ENCODE measurements around the gene VEPH1.

The VEPH1 gene

DNA sequence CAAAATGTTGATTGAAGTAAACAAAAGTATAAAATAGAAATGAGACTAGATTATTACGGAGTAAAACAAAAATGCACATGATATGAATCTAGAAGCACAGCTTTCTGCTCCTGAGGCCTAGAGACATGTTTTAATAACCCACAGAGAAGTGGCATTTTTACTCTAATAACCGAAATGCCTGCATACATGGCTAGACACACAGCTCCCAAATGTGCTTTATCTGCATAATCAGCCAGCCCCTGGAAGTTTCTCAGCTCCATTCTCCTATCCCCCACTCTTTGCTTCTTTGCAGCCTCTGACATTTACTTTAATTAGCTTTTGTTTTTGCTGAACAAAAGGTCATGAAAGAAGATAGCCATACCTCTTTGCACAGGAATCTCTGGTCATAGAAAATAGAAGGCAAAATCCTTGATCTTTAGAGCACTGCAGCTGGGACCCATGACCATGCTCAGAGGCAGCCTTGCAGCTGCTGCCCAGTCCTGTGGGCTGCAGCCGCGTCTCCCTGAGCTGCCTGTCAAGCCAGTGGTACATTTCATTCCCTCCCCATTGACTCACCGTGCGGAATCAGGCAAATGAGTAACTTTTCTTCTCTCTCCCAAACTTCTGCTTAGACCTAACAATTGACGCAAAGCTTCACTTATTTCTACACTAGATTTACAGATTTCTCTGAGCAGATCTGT lies at the start of gene VEPH1:
Gene VEPH1 (minus strand): TSS at position 501 of the 680 bp plus-strand sequence. CDS start 8,067 bp downstream, outside the sequence.
- in situ Hi-C loops (cut with MboI; ENCODE audit: low sequenced_read_pairs): no loop called here

DNA sequence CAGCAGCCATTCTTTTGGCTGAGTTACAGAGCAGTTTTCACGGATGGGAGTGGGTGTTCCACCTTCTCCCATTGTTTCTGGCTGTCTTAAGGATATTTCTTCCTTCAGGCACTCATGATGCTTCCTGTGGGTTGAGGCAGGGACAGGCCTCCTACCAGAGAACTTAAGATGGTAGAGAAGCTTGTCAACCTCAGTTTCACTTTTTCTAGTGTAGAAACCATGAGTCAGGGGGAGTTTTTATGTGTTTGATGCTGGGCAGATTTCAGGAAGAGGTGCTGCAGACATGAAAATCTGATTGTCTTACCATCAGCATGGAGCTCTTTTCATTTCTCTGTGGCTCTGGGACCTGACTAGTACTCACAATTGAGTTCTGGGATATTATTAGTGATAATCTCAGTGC lies 48.7 kb upstream of the VEPH1 start:
- in situ Hi-C loops (cut with MboI; ENCODE audit: low sequenced_read_pairs): no loop called here

DNA sequence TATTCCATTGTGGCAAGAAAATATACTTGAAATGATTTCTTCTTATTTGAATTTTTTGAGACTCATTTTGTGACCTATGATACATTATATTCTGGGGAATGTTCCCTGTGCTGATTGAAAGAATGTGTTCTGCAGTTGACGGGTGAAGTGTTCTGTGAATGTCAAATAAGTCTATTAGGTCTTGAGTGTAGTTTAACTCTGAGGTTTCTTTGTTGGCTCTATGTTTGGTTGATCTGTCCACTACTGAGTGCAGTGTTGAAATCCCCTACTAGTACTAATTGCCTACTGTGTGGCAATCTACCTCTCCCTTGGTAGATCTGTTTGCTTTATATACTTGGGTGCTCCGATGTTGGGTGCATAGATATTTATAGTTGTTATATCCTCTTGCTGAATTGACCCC lies 46.3 kb upstream of the VEPH1 start:
- in situ Hi-C loops (cut with MboI; ENCODE audit: low sequenced_read_pairs): no loop called here

DNA sequence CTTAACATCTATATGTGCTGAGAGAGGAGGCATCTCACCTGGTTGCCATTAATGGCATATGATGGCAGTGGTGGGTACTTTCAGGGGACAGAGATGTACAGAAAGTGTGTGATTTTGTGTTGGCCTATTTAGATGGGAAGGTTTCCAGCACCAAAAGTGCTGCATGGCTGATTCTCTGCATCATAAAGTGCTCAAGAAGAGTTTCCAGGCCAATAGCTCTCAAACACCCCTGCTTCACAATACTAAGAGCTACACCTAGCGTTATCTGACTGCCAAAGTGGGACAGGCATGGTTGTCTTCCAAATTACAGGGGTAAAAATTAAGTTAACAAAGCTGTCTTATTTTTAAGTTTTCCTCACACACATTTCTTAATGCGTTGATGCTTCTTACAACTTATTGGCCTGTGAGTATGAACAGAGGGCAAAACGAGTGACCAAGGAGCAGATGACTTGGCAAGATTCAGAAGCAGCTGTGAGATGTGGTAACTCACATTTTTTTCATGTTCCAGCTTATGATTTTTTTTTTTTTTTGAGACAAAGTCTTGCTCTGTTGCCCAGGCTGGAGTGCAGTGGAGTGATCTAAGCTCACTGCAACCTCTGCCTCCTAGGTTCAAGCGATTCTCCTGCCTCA lies 41.4 kb upstream of the VEPH1 start:
- in situ Hi-C loops (cut with MboI; ENCODE audit: low sequenced_read_pairs): no loop called here

DNA sequence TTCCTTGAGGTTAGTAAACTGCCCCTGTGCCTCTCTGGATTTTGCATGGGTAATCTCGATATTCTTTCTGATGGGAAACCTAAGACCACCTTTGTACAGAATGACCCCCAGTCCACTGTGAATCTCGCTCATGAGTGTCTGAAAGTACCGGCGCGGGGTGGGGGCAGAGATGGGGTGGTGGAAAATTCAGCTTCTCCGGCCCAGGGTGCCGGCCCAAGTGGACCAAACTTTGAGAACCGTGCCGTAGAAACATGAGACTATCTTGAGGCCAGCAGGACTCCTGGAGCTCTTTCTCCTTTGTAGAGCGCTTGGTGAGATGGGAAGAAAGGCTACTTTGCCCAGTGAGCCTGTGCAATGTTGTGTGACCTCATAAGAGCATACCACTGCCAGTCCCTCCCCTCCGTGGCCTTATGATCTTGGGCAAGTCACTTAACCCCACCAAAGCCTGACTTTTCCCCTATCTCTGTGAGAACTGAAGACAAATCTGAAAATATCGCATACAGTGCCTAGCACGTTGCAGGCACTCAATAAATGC lies 40.4 kb upstream of the VEPH1 start:
- in situ Hi-C loops (cut with MboI; ENCODE audit: low sequenced_read_pairs): no loop called here

DNA sequence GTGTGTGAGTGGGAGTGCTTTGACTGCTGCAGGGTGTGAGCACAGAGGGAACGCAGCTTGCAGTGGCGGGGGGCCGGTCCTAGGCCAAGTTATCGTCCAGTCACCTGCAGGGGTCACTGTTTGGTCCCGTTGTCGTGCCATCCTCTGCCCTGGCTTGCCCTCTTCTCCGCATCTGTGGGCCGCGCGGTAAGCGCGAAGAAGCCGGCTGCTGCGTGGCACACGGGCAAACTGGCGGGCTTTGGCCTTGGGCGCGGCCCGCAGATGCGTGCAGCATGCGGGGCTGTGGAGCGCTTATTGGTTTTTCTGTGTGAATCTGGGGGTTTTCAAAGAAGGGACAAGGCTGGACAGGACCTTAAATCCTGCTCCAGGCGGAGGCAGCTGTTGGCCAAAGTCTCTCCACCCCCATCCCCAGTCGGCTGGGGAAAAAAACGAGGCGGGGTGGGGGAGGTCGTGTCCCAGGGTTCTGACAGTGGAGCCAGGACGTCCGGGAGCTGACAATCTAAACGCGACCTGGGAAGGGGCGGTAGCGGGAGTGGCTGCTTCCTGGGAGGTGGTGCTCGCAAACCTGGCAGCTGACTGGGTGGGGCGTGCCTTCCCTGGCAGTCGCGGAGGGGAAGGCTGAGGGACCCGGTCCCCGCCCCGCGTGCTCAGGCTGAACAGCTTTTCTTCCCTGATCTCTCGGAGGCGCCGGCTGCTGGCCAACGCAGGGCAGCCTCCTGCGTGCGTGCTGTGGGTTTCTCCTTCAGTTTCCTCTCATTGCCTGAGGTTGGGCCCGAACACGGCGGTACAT lies 39.7 kb upstream of the VEPH1 start:
- in situ Hi-C loops (cut with MboI; ENCODE audit: low sequenced_read_pairs): no loop called here

DNA sequence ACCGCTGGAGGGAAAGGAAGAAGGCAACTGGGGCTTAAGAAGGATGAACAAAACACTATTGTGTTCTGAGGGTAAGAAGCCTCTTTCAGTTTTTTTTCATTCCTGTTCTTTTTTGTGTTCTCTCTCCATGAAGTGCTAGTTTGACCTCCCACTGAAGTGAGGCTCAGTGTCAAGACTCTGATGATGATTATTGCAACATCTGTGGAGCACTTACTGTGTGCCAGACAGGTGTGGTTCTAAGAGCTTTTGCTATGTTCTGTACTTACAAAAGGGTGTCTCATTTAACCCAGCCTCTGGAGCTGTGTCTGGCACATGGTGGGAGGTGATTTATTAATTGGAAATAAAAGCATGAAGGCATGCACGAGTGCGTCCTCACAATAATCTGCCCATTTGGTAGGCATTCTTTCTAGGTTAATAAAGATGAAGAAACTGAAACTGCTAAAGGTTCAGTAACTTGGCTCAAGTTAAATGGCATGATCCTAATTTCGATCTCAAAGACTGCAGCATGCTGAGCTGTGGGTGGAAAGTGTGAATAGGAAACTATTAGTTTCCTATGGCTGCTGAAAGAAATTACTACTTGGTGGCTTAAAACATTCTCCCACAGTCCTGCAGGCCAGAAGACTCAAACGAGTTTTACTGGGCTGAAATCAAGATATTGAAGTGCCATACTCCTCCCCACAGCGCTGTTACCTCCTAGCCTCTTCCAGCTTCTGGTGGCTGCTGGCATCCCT lies 38.5 kb upstream of the VEPH1 start:
- in situ Hi-C loops (cut with MboI; ENCODE audit: low sequenced_read_pairs): no loop called here

DNA sequence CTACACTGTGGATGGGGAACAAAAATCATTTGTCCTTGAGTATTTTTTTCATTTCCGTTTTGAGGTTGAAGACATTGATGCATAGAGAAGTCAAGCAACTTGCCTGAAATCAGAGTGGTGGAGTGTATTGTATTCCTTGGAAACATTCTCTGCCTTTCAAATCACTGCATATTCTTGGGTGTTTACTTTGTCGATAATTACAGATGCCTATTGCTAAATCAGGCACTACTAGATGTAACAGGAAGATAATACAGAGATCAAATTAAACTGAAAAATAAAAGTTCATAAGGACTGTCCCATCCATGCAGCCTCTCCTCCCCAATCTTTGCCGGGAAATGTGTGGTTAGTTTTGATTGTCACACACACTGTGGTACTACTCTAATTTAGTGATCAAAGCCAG lies 37.4 kb upstream of the VEPH1 start:
- in situ Hi-C loops (cut with MboI; ENCODE audit: low sequenced_read_pairs): no loop called here

DNA sequence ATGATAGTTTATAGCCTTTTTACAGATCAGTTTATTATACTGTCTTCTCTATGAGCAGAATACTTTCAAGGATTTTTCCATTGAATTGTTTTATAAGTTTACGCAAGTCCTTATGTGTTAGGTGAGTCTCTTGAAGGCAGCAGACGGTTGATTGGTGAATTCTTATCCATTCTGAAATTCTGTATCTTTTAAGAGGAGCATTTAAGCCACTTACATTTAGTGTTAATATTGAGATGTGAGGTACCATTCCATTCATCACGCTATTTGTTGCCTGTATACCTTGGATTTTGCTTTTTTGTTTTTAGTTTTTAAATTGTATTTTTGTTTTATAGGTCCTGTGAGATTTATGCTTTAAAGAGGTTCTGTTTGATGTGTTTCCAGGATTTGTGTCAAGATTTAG lies 32.5 kb upstream of the VEPH1 start:
- in situ Hi-C loops (cut with MboI; ENCODE audit: low sequenced_read_pairs): no loop called here

DNA sequence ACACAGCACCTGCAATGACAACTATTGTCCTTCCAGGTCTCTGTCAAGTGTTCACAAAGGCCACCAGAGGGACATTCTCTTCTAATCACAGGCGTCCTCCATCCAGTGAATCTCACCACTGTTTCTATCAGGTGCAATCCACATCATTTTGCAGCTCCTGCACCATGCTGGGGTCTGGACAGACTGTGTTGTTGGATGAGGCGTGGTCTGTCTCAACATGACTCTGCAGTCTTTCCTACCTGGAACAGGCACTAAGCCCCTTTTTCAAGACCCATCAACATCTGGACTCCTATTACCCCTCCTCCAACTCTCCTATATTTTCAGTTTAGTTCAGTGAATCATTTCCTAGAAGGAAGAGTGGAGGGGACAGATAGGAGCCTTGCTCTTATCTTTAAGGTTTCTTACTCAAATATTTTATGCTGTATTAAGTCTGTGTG lies 31.5 kb upstream of the VEPH1 start:
- in situ Hi-C loops (cut with MboI; ENCODE audit: low sequenced_read_pairs): no loop called here

DNA sequence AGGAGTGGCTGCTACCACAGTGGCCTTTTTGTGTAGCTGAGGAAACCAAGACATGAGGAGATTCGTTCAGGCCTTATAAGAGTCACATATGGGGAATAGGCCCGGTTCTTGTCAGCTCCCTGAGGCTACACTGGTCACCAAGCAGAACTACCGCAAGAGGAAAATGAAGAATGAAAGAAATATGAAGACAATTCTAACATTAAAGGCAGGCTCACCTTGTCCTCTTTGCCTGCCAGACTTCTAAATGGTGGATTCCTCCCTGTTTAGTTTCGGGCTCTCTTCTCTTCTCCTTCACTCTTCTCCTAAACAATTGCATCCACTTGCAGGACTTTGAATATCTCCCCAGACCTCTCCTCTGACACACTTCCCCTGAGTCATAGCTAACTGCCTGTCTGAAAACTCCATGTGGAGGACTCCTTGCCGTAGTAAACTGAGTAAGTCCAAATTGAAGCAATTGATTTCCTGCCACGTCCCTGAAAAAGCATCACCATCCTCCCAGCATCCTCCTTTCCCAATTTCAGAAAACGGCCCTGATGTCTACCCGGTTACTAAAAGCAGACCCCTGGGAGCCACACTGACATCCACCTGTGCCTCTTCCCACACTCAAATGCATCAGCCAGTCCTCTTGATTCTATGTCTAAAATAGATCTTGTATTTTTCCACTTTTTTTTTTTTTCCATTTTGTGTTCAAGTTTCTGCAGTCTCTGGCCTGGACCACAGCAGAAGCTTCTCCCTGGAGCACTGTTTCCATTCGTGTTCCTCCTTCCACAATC lies 30.3 kb upstream of the VEPH1 start:
- in situ Hi-C loops (cut with MboI; ENCODE audit: low sequenced_read_pairs): no loop called here

DNA sequence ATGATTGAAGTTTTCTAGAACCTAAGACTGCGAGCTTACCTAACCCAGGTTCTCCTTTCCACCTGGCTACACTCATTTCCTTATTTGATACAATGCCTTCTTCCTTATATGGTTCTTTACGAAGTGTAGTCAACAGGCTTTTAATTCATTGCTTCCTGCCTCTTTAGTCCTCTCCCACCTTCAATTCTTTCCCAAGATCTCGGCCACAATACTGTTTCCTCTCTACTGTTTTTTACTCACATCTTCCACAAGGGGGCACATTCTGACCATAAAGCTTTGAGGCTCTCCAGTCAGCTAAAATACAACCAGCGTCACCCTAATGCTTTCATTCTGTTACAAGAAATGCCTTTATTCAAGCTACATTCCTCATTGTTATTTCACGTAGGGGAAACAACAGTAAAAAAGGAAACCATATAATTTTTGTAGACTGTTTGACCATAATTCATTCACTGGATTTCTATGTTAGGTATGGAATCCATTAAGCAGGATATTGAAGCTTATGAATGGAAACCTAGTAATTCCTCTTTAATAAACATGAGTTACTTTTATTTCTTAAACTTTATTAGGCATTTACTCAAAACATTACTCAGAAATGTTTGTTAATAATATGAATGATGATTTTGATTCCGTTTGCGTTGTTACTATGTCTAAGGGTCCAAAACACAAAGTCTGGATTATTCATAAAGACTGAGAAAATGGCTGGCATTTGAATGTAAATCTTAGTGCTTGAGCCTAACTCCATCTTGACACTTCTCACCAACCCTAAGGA lies 29.5 kb upstream of the VEPH1 start:
- in situ Hi-C loops (cut with MboI; ENCODE audit: low sequenced_read_pairs): no loop called here

DNA sequence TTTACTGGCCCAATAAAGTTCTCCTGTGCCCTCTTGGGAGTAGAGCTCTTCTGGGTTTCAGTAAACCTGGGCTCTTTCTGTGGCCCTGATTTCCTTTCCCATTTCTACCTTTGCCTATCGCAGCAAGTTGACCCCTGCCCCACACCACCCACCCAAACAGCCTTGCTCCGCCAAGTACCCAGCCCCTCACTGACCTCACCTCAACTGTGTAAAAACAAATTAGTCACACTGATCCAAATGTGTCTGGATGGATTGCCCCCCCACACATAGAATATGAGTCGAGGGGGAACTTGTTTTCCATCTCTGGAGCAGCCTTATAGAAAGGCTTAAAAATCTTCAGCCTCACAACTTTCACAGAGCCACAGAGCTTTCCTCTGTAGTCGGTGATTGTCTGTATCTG lies 28.6 kb upstream of the VEPH1 start:
- in situ Hi-C loops (cut with MboI; ENCODE audit: low sequenced_read_pairs): no loop called here

DNA sequence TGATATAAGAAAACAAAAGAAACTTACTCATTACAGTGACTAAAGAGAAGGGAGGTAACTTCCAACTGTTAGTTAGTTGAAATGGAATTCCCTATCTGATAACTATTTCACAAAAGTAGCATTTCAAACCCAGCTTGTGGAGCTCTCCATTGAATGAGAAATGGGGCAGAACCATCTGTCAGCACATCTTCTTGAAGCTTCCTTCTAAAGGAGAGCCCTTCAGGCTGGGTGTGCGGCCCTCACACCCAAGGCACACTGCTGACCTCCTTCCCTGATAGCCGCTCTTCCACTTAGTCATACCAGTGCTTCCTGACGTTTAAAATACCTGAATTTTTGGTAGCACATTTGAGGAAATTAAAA lies 28.1 kb upstream of the VEPH1 start:
- in situ Hi-C loops (cut with MboI; ENCODE audit: low sequenced_read_pairs): no loop called here

DNA sequence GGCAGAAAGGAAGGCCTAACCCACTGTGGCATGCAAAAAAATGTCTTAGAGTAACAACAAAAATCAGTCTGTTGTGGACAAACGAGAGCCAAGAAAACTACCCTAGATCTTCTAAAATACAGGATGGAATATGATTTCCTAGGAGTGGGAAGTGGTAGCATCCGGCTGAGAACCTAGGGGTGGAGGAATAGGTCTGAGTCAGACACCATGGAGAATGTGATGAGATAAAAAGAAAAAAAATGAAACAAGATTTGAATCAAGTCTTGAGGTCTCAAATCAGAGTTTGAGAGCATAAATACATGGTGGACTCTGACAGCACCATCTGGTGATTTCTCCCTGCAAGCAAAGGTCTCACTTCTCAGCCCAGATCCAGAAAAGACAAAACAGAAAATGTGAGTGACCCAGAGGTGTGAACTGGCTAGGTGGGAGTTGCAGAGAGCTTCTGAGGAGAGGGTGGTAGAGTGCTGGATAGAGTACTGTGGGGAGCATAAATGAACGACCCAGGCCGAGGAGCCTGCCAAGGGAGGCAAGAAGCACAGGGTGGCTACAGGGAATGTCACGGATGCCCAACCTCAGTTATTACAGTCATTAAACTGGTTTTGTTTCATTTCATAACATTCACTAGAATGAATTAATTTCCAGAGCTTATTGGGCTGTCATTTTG lies 27.6 kb upstream of the VEPH1 start:
- in situ Hi-C loops (cut with MboI; ENCODE audit: low sequenced_read_pairs): no loop called here

DNA sequence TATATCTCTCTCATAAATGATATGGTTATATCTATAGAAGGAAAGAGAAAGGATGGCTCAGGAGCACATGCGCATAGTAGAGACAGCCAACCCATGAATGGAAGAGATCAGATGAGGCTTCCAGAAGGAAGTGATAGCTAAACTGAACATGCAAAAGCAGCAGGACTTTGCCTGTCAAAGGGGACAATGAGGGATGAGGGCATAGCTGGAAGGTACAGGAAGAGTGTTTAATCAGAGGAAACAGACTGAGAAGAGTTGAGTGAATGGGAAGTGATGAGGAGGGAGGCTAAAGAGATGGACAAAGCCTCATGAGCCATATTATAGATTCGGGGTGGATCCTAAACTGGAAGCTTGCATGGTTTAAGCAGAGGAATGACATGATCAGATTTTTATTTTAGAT lies 26.5 kb upstream of the VEPH1 start:
- in situ Hi-C loops (cut with MboI; ENCODE audit: low sequenced_read_pairs): no loop called here

DNA sequence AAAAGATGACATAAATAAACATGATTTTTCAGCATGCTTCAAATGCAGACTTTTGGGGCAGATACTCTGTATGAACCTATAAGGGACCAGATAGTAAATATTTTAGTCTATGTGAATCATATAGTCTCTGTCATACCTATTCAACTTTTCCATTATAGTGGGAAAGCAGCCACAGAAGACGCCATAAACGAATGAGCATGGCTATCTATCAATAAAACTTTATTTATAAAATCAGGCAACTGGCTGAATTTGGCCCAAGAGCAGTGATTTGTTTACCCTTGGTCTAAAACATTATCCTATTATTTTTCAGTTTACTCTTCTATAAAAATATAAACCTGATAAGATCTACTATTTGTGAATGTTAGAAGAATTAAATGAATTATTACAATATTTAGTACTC lies 25.9 kb upstream of the VEPH1 start:
- in situ Hi-C loops (cut with MboI; ENCODE audit: low sequenced_read_pairs): no loop called here

DNA sequence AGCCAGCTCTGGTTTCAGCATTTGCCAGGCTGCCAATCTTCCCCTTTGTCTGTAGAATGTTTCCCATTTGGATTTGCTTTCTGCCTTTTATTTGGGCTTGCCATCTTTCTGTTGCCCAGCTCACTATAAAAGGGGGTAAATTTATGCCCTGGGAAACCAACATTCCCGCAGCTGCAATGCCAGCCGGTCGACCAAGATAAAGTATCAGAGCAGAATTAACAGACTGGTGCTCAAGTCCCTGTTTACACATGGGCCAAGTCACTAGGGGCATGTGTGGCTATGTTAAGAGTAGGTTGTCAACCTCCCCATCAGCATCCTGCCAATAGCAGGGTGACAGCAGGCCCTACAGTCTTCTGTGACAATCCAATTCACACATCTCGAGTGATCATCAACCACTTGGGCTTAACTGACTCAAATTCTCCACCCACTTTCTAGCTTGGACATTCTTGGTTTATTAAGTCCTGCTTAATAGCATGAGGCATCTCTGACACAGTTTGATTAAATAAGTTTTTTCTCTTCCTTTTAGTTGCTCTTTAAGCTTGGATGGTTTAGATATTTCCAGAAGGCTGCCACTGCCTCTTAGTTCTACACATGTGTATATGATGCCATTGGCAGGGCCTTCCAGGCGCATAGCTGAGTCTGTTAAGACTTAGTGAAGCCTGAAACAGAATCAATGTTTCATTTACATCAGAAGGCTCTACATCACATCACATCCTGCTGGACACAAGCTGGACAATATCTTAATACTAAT lies 24.1 kb upstream of the VEPH1 start:
- in situ Hi-C loops (cut with MboI; ENCODE audit: low sequenced_read_pairs): no loop called here
